ENCODE data around the gene NEIL1.

- TF ChIP-seq CREB1 (CRISPR knock-in tag; IDR thresholded peaks at IDR 0.05) (no peak), HMGXB4 (CRISPR knock-in tag; IDR thresholded peaks at IDR 0.05) (no peak), TCF7 (CRISPR knock-in tag; IDR thresholded peaks at IDR 0.05; ENCODE audit: low read depth) (no peak), ZNF281 (CRISPR knock-in tag; IDR thresholded peaks at IDR 0.05) (no peak), CTCF (IDR thresholded peaks at IDR 0.05) (no peak), NR3C1 (CRISPR knock-in tag; conservative IDR thresholded peaks at IDR 0.05; ENCODE audit: low read depth) (no peak), SOX15 (CRISPR knock-in tag; IDR thresholded peaks at IDR 0.05) (no peak), ZNF232 (CRISPR knock-in tag; IDR thresholded peaks at IDR 0.05) (no peak), ZNF512 (CRISPR knock-in tag; IDR thresholded peaks at IDR 0.05; ENCODE audit: borderline replicate concordance) (no peak), MAX (CRISPR knock-in tag; IDR thresholded peaks at IDR 0.05) (no peak), MXD4 (CRISPR knock-in tag; IDR thresholded peaks at IDR 0.05; ENCODE audit: borderline replicate concordance) (no peak), ZBTB21 (CRISPR knock-in tag; IDR thresholded peaks at IDR 0.05; ENCODE audit: borderline replicate concordance) (no peak), CDX4 (CRISPR knock-in tag; IDR thresholded peaks at IDR 0.05; ENCODE audit: borderline replicate concordance) (no peak), FOXK1 (CRISPR knock-in tag; IDR thresholded peaks at IDR 0.05) (no peak)
Measured at GRCh38 chr15:75364881-75365280, 18.0 kb downstream of the NEIL1 start.
